ENCODE data around the gene CLEC10A.

The CLEC10A gene

GRCh38 chr17:7046127-7046724 is 33.8 kb downstream of the CLEC10A start:
- DNase-seq (ENCODE audit: low spot score): no peak
- TF ChIP-seq, protein P1, sequence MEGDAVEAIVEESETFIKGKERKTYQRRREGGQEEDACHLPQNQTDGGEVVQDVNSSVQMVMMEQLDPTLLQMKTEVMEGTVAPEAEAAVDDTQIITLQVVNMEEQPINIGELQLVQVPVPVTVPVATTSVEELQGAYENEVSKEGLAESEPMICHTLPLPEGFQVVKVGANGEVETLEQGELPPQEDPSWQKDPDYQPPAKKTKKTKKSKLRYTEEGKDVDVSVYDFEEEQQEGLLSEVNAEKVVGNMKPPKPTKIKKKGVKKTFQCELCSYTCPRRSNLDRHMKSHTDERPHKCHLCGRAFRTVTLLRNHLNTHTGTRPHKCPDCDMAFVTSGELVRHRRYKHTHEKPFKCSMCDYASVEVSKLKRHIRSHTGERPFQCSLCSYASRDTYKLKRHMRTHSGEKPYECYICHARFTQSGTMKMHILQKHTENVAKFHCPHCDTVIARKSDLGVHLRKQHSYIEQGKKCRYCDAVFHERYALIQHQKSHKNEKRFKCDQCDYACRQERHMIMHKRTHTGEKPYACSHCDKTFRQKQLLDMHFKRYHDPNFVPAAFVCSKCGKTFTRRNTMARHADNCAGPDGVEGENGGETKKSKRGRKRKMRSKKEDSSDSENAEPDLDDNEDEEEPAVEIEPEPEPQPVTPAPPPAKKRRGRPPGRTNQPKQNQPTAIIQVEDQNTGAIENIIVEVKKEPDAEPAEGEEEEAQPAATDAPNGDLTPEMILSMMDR (IDR thresholded peaks at IDR 0.05; ENCODE audit: extremely low read depth, insufficient read depth, missing control alignments): no peak
- in situ Hi-C loops (cut with MboI; ENCODE audit: low pct_unique_long_range_greater_than_20kb, low sequenced_read_pairs, unreplicated experiment): no loop called here

DNA sequence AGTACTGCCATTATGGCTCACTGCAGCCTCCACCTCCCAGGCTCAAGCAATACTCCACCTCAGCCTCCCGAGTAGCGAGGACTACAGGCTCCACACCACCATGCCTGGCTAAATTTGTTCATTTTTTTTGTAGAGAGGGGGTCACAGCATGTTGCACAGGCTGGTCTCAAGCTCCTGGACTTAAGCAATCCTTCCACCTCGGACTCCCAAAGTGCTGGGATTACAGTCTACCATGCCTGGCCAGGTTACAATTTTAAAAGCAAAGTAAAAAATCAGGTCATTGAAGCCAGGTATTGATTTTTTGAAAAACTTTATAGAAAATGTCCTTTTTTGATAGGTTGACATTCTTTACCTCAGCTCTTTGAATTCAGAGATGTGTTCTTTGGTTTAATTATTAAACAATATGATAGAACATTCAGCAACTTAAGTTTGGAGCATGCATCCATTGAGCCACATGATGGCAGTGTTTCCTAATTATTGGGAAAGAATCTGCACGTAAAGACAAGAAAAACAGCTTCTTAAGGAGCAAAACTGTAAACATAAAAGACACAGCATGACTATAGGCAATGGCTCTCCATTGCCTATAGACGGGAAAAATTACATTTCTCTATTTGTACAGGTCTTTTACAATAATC is 34.4 kb downstream of the CLEC10A start:
- in situ Hi-C loops (cut with MboI; ENCODE audit: low pct_unique_long_range_greater_than_20kb, low sequenced_read_pairs, unreplicated experiment): no loop called here
- TF ChIP-seq, protein P1 (IDR thresholded peaks at IDR 0.05; ENCODE audit: extremely low read depth, insufficient read depth, missing control alignments): peak; percentile 69

GRCh38 chr17:7043497-7044198 is 36.4 kb downstream of the CLEC10A start, which contains the start of gene SLC16A11:
Gene SLC16A11 (minus strand): TSS chr17:7044092. CDS start chr17:7043513, 579 bp downstream.
- in situ Hi-C loops (cut with MboI; ENCODE audit: low pct_unique_long_range_greater_than_20kb, low sequenced_read_pairs, unreplicated experiment): no loop called here
- DNase-seq (ENCODE audit: low spot score): peak; percentile 69
- TF ChIP-seq, protein P1 (IDR thresholded peaks at IDR 0.05; ENCODE audit: extremely low read depth, insufficient read depth, missing control alignments): no peak

More for the DNA sequence above, 34.4 kb downstream of the CLEC10A start:
- peak; percentile 60 for DNase-seq (ENCODE audit: low spot score)

DNA sequence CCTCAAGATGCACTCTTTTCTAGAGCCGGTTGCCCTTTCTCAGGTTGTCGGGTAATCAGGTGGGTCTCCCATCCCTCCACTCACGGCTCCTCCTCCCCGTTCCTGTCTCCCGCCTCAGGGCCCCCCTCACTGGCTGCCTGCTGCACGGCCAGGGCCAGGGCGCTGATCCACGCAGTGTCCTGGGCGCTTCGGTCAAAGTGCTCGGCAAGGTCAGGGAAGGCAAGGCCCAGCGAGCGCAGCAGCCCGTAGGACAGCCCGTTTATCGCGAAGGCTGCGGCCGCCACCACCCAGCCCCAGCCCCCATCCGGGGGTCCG is 36.9 kb downstream of the CLEC10A start:
- in situ Hi-C loops (cut with MboI; ENCODE audit: low pct_unique_long_range_greater_than_20kb, low sequenced_read_pairs, unreplicated experiment): no loop called here
- DNase-seq (ENCODE audit: low spot score): no peak
- TF ChIP-seq, protein P1 (IDR thresholded peaks at IDR 0.05; ENCODE audit: extremely low read depth, insufficient read depth, missing control alignments): no peak

DNA sequence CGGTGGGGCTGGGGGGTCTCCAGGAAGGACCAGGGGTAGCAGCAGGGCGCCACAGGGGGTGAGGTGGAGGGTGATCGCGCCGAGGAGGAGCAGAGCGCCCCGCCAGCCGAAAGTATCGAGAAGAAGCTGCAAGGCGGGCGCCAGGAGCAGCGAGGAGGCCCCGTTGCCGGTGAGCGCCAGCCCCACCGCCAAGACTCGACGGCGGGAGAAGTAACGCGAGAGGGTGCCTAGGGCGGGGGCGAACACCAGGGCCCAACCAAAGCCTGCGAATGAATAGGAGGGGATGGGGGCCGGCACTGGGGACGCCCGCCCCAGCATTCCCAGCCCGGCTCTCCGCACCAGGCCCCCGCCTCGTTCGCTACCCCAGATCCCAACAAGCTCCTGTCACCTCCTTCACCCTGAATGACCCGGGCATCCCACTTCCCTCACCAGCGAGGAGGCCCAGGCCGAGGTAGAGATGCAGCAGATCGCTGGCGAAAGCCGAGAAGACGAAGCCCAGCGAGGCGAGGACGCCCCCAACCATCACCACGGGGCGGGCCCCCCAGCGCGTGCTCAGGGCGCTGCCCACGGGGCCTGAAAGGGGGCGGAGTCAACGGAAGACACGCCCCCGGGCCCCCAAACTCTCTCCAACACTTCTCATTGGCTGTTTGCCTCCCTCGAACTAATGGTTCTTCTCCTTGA is 37.4 kb downstream of the CLEC10A start:
- TF ChIP-seq, protein P1 (IDR thresholded peaks at IDR 0.05; ENCODE audit: extremely low read depth, insufficient read depth, missing control alignments): no peak
- in situ Hi-C loops (cut with MboI; ENCODE audit: low pct_unique_long_range_greater_than_20kb, low sequenced_read_pairs, unreplicated experiment): no loop called here
- peak; percentile 76 for DNase-seq (ENCODE audit: low spot score)

Data from GM13977 (cell line).